H1 (cell line): ENCODE data around the gene DHX29. TPM values are rescaled to one million over a fixed set of nuclear protein-coding genes. Genes with fewer than 3 reads are reported as not detected.

ENCODE experiments used
- HDAC6 ChIP-seq: IDR thresholded peaks from one replicate; pipeline ENCODE4 v1.7.1; 2012; ENCODE audit warnings: low read depth, mild to moderate bottlenecking, inconsistent platforms, low read length, moderate library complexity
- KDM1A ChIP-seq: fragments of 200-600, 300-600 bp; sonication (generic); IDR thresholded peaks from 2 replicates; pipeline ENCODE4 v1.7.1; 2016; ENCODE audit warnings: mild to moderate bottlenecking, low read length, borderline replicate concordance
- MAFK ChIP-seq: IDR thresholded peaks from 2 replicates; pipeline ENCODE4 v1.6.1; 2012; ENCODE audit warnings: low read depth, mild to moderate bottlenecking, improper control_type of control experiment, low read length
- NRF1 ChIP-seq: IDR thresholded peaks from 2 replicates; pipeline ENCODE4 v1.6.1; 2011; ENCODE audit warnings: mild to moderate bottlenecking, low read depth, low read length, improper control_type of control experiment
- POLR2AphosphoS5 ChIP-seq: IDR thresholded peaks from 2 replicates; pipeline ENCODE4 v1.6.1; 2011; ENCODE audit warnings: low read depth, low read length
- polyA plus RNA-seq, 7 experiments: library from polyadenylated mRNA; depleted of rRNA in 3 of 7; stranded (reverse) in 5 of 7; unstranded in 2 of 7; fragments of >200 nt in 5 of 7; fragments of 200-250 nt in 2 of 7; gene quantifications; 1 replicate in 5 of 7; 2 replicates in 1 of 7; 4 replicates in 1 of 7; pipeline versions ENCODE4 v1.2.1 to v1.2.3, GENCODE V29; 2011 to 2013; ENCODE audit warnings: missing spikeins in 2 of 7, mixed read lengths in 2 of 7
- total RNA-seq: library from RNA; stranded (reverse); fragmentation: NEBNext Ultra II Directional; extraction: Animal tissue kit (Norgen Biotek cat#: 25700); gene quantifications from 2 replicates; pipeline ENCODE4 v1.2.1, GENCODE V29; 2021

Gene DHX29
- total and polyA plus RNA-seq, 2 of the 8 experiments (the other 6 are each of a cell fraction or from before 2014, with no cell fraction given) = 3.4 to 32.1 TPM

DNA sequence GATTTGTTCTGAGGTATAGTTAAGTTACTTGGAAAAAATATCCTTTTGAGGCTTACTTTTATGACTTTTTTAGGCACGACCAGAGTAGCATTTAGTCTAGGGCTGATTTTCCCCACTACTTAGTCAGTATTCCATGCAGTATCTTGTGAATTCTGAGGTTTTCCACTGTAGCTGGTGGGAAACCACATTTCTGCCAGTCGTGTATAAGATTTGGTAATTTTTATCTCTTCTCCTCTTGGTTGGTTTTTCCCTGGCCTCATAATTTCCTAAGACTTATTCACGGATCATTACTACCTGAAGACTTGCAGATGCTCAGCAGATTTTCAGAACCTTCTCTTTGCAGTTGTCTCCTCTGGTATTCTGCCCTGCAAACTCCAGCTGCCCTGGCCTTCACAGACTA lies 23.8 kb upstream of the DHX29 start (continued):
- TF ChIP-seq POLR2AphosphoS5 (no peak), KDM1A (no peak), MAFK (no peak), HDAC6 (no peak), NRF1 (no peak)
